VCaP (cell line): ENCODE data around the gene CD1E.

Experiments used
- H3K27ac ChIP-seq: fragments of 450-650 bp; 2 replicates; pipeline ENCODE4 v1.5.1; 2017
- CTCF ChIP-seq: fragments of 450-650 bp; conservative IDR thresholded peaks from 2 replicates; pipeline ENCODE4 v1.5.1; 2017; ENCODE audit warnings: mild to moderate bottlenecking, moderate library complexity

The CD1E gene

DNA sequence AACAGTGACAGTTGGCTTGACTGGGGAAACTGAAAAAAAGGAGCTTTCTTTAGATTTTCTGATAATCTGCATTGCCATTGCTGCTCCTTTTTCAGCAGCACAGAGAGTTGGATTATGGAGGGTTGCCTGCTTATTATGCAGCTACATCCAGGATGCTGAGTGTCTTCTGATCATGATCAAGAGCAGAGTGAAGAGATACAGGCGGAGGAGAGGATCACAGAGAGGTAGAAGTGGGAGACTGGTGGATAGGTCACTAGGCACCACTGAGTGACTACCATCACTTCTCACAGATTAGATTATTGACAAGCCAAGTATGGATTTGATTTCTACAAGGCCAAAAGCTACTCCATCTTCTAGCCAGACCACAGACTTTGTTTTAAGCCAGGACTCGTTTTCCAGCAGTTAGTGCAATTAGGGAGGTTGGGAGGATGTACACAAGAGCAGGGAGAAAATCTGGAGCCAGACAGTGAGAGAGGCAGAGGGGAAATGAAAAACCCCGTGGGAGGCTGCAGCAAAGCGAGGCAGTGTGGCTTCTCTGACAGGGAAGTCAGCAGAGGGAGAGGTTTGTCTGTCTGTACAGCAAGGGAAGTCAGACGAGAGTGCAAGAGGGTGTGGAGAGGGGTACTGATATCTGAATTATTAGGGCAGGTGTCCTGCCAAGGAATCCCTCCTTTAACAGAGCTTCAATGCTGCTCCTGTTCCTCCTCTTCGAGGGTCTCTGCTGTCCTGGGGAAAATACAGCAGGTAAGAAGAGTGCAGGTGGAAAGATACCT, at the start of gene CD1E:
Gene CD1E, plus strand, starts transcription at position 592 of the 773 bp plus-strand sequence. Its CDS starts 95 bp downstream, at position 687.
- no peak within 1 kb of the TSS for H3K27ac ChIP-seq
- no peak for TF ChIP-seq CTCF

- H3K27ac ChIP-seq, result no peak overlapping the region
- TF ChIP-seq CTCF, result no peak
Observed at GRCh38 chr1:158310623-158311022, 43.1 kb upstream of the CD1E start.

GRCh38 chr1:158311066-158311465, 42.6 kb upstream of the CD1E start:
- no peak overlapping the region for H3K27ac ChIP-seq
- TF ChIP-seq CTCF, result no peak

- no peak overlapping the region for H3K27ac ChIP-seq
- no peak for TF ChIP-seq CTCF
Observed at GRCh38 chr1:158323866-158324265, 29.8 kb upstream of the CD1E start.

DNA sequence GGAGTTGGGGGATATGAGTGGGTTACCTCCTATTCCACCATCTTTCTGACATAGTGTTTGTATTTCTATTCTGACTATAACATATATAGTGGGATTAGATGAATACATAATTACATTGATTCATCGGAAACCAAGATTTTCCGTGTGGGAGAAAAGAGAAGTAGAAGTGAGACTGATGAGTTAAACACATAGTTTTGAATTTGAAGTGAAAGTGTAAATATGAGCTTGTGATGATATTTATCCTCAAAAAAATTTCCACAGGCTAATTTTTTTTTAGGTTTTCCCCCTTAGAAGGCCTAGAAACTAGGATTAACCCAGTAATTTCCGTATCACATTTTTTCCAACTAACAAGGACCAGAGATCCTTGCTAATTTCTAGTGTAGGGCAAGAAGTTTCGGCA, 29.3 kb upstream of the CD1E start:
- TF ChIP-seq CTCF, result no peak
- H3K27ac ChIP-seq, result no peak overlapping the region

DNA sequence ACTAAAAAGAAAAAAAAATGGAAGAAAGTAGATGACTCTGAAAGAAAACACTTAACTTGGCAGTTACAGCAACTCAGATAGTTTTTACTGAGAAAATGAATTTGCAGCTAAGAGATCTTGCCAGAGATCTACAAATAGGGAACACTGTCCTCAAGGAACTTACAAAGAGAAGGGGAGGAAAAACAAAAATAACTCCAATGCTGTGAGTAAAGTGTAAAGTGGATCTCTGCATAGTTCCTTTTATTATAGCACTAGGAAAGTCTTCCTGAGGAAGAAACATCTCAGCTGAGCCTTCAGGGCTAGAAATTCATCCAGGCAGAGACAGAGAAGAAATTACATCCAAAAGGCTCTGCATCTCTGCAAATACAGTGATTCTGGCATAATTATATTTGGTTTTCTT, 26.2 kb upstream of the CD1E start:
- no peak for TF ChIP-seq CTCF

DNA sequence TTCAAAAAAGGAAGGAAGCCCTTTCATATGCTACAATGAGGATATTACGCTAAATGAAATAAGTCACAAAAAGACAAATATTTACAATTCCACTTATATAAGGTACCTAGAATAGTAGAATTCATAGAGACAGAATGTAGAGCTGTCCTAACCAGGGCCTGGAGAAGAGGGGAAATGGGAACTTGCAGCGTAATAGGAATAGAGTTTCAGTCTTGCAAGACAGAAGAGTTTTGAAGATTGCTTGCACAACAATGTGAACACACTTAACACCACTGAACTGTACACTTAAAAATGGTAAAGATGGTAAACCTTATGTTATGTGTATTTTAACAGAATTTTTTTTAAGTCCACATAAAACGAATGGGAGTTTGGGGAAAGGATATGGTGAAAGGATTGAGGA, 25.3 kb upstream of the CD1E start:
- no peak for TF ChIP-seq CTCF
- no peak overlapping the region for H3K27ac ChIP-seq

More for the DNA sequence above, 26.2 kb upstream of the CD1E start:
- H3K27ac ChIP-seq, result no peak overlapping the region
